CD4-positive, alpha-beta memory T cell (primary cell): Measurements from ENCODE around the gene LEP. TPM values are rescaled to one million over a fixed set of nuclear protein-coding genes. Genes with fewer than 3 reads are reported as not detected.
A peak's percentile ranks its signal among the peaks of the same experiment; 100 is the strongest.

Experiments used
- CTCF ChIA-PET: fragments of 350-600 bp; sonication (Branson Sonifier 250); formaldehyde crosslinking; loops from one replicate; lab custom pipeline; 2021; ENCODE audit warnings: inconsistent platforms; ENCODE audit not compliant: partially characterized antibody; lab: Charles Lee
- POLR2A ChIA-PET: fragments of 350-600 bp; sonication (Branson Sonifier 250); formaldehyde crosslinking; loops from one replicate; lab custom pipeline; 2021; ENCODE audit not compliant: partially characterized antibody; lab: Charles Lee
- DNase-seq, 5 donors: peaks; one replicate each; pipeline versions ENCODE4 v3.0.0 to v3.0.0-alpha.2; 2020 to 2022; ENCODE audit warnings: mixed read lengths in 1 of 5
- H3K27ac ChIP-seq: one replicate; pipeline ENCODE4 v1.7.0; 2013; ENCODE audit warnings: low read depth, low read length
- H3K27me3 ChIP-seq: 2 replicates; pipeline ENCODE4 v1.7.0; 2013; ENCODE audit warnings: mild to moderate bottlenecking, low read length, moderate library complexity; ENCODE audit not compliant: insufficient read depth
- H3K36me3 ChIP-seq: 2 replicates; pipeline ENCODE4 v1.7.0; 2013; ENCODE audit warnings: mild to moderate bottlenecking, low read length, moderate library complexity; ENCODE audit not compliant: insufficient read depth
- H3K4me1 ChIP-seq: 2 replicates; pipeline ENCODE4 v1.7.0; 2013; ENCODE audit warnings: mild to moderate bottlenecking, low read length, moderate library complexity; ENCODE audit not compliant: insufficient read depth
- H3K4me3 ChIP-seq, 2 donors: one replicate each; pipeline ENCODE4 v1.7.0; 2013; ENCODE audit warnings: low read length in 2 of 2, mild to moderate bottlenecking in 1 of 2
- H3K9me3 ChIP-seq, 2 donors: one replicate each; pipeline ENCODE4 v1.7.0; 2013; ENCODE audit warnings: low read length in 2 of 2, control low read depth in 1 of 2; ENCODE audit not compliant: control insufficient read depth in 1 of 2
- H3K27ac Mint-ChIP-seq, 7 donors: one replicate each; pipeline ENCODE4 v1.8.0; 2020 to 2021; ENCODE audit warnings: mixed read lengths in 7 of 7, mild to moderate bottlenecking in 6 of 7, inconsistent platforms in 3 of 7, moderate library complexity in 3 of 7
- H3K27me3 Mint-ChIP-seq, 2 donors: one replicate each; pipeline ENCODE4 v1.8.0; 2020 to 2021; ENCODE audit warnings: mixed read lengths in 2 of 2
- H3K36me3 Mint-ChIP-seq, 2 donors: one replicate each; pipeline ENCODE4 v1.8.0; 2020 to 2021; ENCODE audit warnings: mixed read lengths in 2 of 2, inconsistent platforms in 1 of 2, mild to moderate bottlenecking in 1 of 2
- H3K4me1 Mint-ChIP-seq, 4 donors: one replicate each; pipeline ENCODE4 v1.8.0; 2020 to 2021; ENCODE audit warnings: mixed read lengths in 4 of 4, mild to moderate bottlenecking in 1 of 4
- H3K4me3 Mint-ChIP-seq, 8 donors: one replicate each; pipeline ENCODE4 v1.8.0; 2020 to 2021; ENCODE audit warnings: mixed read lengths in 8 of 8, mild to moderate bottlenecking in 7 of 8, moderate library complexity in 6 of 8, inconsistent platforms in 3 of 8
- H3K9me3 Mint-ChIP-seq, 8 donors: one replicate each; pipeline ENCODE4 v1.8.0; 2020 to 2021; ENCODE audit warnings: mixed read lengths in 8 of 8, mild to moderate bottlenecking in 5 of 8, inconsistent platforms in 3 of 8, moderate library complexity in 1 of 8
- intact Hi-C: fragments of 100-400 bp; cut with micrococcal nuclease; formaldehyde crosslinking; loops from one replicate; pipeline ENCODE4 v1.15.1; 2023
- polyA plus RNA-seq, 2 donors: library from polyadenylated mRNA; unstranded; fragments of 300-500 nt; fragmentation: Illumina TruSeq; gene quantifications; one replicate each; pipeline ENCODE4 v1.2.3, GENCODE V29; 2021
- total RNA-seq, 2 experiments: library from RNA; stranded (reverse); gene quantifications; one replicate each; pipeline ENCODE4 v1.2.3, GENCODE V29; 2021

Gene LEP
- total and polyA plus RNA-seq, 4 experiments from 2014 or later: not detected

DNA sequence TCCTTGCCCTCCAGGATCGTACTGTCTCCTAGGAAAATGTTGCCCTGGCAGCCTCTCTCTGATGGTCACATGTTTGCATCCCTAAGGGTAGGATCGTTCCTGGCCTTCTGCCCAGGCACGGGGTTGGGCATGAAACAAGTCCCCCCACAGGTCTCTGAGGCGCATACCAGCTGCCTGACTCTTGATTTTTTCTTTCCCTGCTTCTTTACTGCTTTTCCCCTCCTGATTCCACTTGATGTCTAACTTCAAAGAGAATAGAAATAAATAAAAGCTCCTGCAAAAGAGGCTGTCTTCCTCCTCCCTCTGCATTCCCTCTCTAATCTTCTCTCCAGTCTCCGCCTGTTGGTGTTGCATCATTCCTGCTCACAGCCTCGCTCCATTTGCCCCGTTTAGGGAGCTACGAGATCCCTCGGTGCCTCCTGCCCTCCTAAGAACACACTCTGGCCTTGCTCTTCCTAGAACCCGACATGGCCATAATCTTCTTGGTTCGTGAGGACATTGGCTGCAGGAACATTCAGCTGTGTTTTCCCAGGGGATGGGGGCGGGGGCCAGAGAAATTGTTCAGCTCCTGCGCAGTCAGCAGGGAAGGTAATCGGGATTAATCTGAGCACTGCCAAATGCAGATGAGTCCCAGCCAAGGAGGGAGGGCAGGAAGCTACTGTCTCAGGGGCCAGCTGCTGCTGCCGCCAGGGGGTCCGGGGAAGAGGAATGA, 26.0 kb downstream of the LEP start:
- Histone ChIP-seq H3K4me3 (no peak overlapping the region), H3K4me1 (no peaks in the 10 kb centered on the region), H3K27me3 (peaks cover 4% of the 10 kb centered on the region), H3K9me3 (no peaks in the 10 kb centered on the region), H3K36me3 (no peaks in the 10 kb centered on the region), H3K27ac (no peak overlapping the region)
- intact Hi-C loops: no loop called here
- H3K27me3 Mint-ChIP-seq: peaks cover 26 to 34% of the 10 kb centered on the region in 2 donors
- H3K9me3 Mint-ChIP-seq: peaks cover 0 to 3% (median 0%) of the 10 kb centered on the region in 8 donors
- ChIA-PET CTCF (no interaction called here), POLR2A (no interaction called here)
- H3K27ac Mint-ChIP-seq: no peak overlapping the region
- H3K36me3 Mint-ChIP-seq: no peaks in the 10 kb centered on the region
- DNase-seq: no peak
- peaks cover 0 to 1% (median 0%) of the 10 kb centered on the region in 4 donors for H3K4me1 Mint-ChIP-seq
- no peak overlapping the region for H3K4me3 Mint-ChIP-seq

DNA sequence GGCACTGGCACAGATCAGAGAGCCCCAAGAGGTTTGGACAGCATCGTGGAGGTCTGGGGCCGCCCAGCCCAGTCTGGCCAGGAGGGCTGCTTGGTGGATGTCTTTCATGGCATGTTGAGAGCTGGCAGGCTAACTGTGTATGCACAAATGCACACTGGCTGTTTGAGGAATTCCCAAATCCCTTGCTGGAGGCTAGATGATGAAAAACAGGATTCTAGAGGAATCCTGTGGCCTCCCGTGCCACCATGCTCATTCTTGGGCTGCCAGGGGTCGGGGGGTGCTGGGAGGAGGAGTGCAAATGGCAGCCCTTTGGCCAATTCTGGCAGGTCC, 26.5 kb downstream of the LEP start:
- Mint-ChIP-seq H3K9me3 (peaks cover 0 to 3% (median 0%) of the 10 kb centered on the region in 8 donors), H3K4me3 (no peak overlapping the region), H3K27ac (no peak overlapping the region), H3K4me1 (peaks cover 0 to 1% (median 0%) of the 10 kb centered on the region in 4 donors), H3K27me3 (peaks cover 28 to 37% of the 10 kb centered on the region in 2 donors), H3K36me3 (no peaks in the 10 kb centered on the region)
- intact Hi-C loops: no loop called here
- H3K9me3 ChIP-seq: no peaks in the 10 kb centered on the region
- peaks cover 4% of the 10 kb centered on the region for H3K27me3 ChIP-seq
- H3K4me3 ChIP-seq: no peak overlapping the region
- ChIA-PET POLR2A (no interaction called here), CTCF (no interaction called here)
- H3K27ac ChIP-seq: no peak overlapping the region
- no peaks in the 10 kb centered on the region for H3K36me3 ChIP-seq
- DNase-seq: no peak
- H3K4me1 ChIP-seq: no peaks in the 10 kb centered on the region

DNA sequence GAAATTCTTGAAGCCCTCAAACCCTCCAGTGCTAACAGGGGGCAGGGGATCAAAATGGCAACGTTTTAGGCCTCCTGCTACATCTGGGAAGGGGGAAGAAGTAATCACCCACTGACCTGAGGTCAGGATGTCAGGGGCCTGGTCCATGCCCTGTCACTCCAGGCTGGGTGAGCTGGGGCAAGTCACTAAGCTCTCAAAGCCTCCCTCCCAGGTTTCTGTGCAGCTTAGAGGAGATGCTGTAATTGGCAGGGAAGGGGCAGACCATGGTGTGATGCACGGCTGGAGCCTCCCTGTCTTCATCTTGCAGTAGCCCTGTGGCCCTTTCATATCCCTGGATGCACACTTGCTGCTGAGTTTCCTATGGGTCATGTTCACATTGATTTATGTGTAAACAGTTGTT, 27.2 kb downstream of the LEP start:
- Mint-ChIP-seq H3K4me3 (no peak overlapping the region), H3K36me3 (no peaks in the 10 kb centered on the region), H3K4me1 (peaks cover 0 to 1% (median 0%) of the 10 kb centered on the region in 4 donors), H3K27me3 (peaks cover 31 to 35% of the 10 kb centered on the region in 2 donors), H3K27ac (no peak overlapping the region), H3K9me3 (peaks cover 0 to 3% (median 0%) of the 10 kb centered on the region in 8 donors)
- intact Hi-C loops: no loop called here
- Histone ChIP-seq H3K4me1 (no peaks in the 10 kb centered on the region), H3K9me3 (no peaks in the 10 kb centered on the region), H3K27ac (no peak overlapping the region), H3K27me3 (peaks cover 4% of the 10 kb centered on the region), H3K36me3 (no peaks in the 10 kb centered on the region), H3K4me3 (no peak overlapping the region)
- ChIA-PET CTCF (no interaction called here), POLR2A (no interaction called here)
- DNase-seq: no peak

DNA sequence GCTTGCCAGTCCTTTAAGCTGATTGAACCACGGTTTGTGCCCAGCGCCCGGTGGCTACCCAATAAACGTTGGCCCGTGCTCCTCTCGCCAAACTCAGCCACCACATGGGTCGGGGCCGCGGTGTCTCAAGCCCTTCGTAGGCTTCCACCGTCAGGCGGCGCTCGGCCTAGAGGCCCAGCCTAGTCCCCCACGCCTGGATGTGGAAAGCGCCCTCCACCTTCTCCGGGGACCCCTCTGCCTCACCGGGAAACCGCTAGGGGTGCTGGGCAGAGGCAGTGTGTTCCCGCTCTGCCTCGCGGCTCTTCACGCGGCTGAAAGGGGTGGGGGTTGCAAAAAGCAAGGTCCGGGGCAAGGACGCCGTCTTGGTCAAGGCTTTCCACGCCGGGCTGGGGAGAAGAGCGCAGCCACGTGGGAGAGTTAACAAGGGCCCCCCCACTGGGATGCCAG, 29.8 kb downstream of the LEP start:
- intact Hi-C loops: no loop called here
- ChIA-PET POLR2A (no interaction called here), CTCF (no interaction called here)
- Mint-ChIP-seq H3K9me3 (peaks cover 0 to 3% (median 0%) of the 10 kb centered on the region in 8 donors), H3K4me3 (no peak overlapping the region), H3K27ac (no peak overlapping the region), H3K4me1 (peaks cover 0 to 1% (median 0%) of the 10 kb centered on the region in 4 donors), H3K36me3 (no peaks in the 10 kb centered on the region), H3K27me3 (peaks cover 30 to 31% of the 10 kb centered on the region in 2 donors)
- no peak for DNase-seq
- H3K4me3 ChIP-seq: no peak overlapping the region
- H3K27ac ChIP-seq: no peak overlapping the region
- no peaks in the 10 kb centered on the region for H3K9me3 ChIP-seq
- H3K36me3 ChIP-seq: no peaks in the 10 kb centered on the region
- H3K27me3 ChIP-seq: peaks cover 4% of the 10 kb centered on the region
- H3K4me1 ChIP-seq: no peaks in the 10 kb centered on the region

DNA sequence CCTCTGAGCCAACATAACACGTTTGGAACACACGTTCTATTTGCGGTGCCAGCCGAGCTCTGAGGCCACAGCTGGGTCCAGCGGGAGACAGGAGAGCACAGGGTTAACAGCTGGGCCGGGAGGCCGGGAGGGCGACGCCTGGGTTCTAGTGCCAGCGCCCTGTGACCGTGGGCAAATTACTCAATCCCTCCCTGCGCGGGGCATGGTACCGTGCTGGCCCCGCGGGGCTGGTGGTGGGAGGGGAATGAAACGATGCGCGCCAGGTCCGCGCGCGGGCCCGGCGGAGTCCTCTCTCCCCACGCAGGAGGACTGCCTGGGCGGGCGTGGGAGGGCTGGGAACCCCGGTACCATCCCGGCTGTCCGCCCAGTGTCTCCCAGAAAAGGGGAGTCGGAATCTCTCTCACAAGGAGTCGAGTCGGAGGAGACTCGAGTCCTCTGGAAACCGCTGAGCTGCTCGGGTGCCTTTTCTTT, 30.4 kb downstream of the LEP start:
- no peaks in the 10 kb centered on the region for H3K9me3 ChIP-seq
- ChIA-PET CTCF (no interaction called here), POLR2A (no interaction called here)
- no peak overlapping the region for H3K4me3 ChIP-seq
- no peak for DNase-seq
- Mint-ChIP-seq H3K36me3 (no peaks in the 10 kb centered on the region), H3K9me3 (peaks cover 0 to 3% (median 0%) of the 10 kb centered on the region in 8 donors), H3K27me3 (peaks cover 28 to 32% of the 10 kb centered on the region in 2 donors), H3K27ac (no peak overlapping the region), H3K4me3 (peak overlapping the region in 1 of 8 donors; percentile 67), H3K4me1 (peaks cover 0 to 1% (median 0%) of the 10 kb centered on the region in 4 donors)
- intact Hi-C loops: no loop called here
- peaks cover 4% of the 10 kb centered on the region for H3K27me3 ChIP-seq
- H3K4me1 ChIP-seq: no peaks in the 10 kb centered on the region
- no peak overlapping the region for H3K27ac ChIP-seq
- H3K36me3 ChIP-seq: no peaks in the 10 kb centered on the region

DNA sequence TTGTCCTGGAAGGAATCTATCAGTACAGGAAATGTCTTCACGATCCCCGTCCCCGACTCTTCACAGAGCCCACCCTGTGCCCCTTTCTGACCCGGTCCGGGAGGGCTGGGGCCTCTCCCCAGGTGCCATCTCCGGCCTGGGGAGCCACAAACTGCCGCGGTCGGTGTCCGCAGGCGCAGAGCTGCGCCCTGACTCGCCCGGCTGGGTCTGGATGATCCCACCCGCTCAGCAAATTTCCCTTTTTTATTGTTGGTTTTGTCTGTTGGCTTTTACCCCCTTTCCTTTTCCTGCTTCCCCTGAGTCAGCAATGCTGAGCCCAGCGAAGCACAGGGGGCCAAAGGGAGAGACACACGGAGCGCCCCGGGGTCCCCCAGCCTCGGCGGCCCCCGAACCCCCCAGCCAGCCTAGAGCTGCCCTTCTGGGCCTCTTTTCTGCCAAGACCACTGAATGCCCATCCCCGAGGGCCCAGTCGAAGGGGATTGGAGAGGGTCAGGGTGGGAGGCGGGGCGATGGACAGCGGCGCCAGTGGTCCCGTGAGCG, 30.9 kb downstream of the LEP start:
- no peak for DNase-seq
- Histone ChIP-seq H3K4me3 (no peak overlapping the region), H3K9me3 (no peaks in the 10 kb centered on the region), H3K36me3 (no peaks in the 10 kb centered on the region), H3K27me3 (peaks cover 4% of the 10 kb centered on the region), H3K4me1 (no peaks in the 10 kb centered on the region), H3K27ac (no peak overlapping the region)
- Mint-ChIP-seq H3K4me1 (peaks cover 0 to 1% (median 0%) of the 10 kb centered on the region in 4 donors), H3K27ac (no peak overlapping the region), H3K4me3 (no peak overlapping the region), H3K36me3 (no peaks in the 10 kb centered on the region), H3K27me3 (peaks cover 27 to 29% of the 10 kb centered on the region in 2 donors), H3K9me3 (peaks cover 0 to 3% (median 0%) of the 10 kb centered on the region in 8 donors)
- intact Hi-C loops: no loop called here
- POLR2A ChIA-PET: no interaction called here
- CTCF ChIA-PET: no interaction called here

DNA sequence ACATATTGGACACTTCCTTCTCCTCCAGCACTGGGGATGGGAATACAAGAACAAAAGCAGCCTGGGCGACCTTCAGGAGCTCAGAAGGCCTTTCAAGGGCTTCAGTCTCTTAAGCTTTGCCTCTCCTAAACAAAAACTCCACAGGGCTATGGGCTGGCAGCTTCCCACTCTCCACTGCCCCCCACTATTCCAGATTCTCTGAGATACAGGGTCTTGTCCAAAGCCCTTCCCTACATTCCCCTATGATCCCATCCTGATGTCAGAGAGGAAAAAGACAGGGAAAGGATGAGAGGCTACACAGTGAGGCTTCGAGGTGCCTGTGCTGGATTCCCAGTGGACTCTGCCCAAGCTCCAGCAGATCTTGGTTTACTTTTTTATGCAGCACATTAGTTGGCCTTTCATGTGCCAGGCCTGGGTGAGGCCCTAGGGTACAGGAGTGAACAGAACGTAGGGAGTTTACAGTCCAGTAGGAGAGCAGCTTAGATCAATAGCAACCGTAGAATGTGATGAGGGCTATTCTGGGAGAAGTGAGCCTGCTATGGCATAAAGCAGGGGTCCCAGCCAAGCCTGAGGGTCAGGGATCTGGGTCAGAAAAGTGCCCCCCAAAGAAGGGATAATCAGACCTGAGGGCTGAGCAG, 33.3 kb downstream of the LEP start:
- DNase-seq: no peak
- Mint-ChIP-seq H3K27me3 (peaks cover 10 to 16% of the 10 kb centered on the region in 2 donors), H3K4me3 (no peak overlapping the region), H3K9me3 (peaks cover 0 to 9% (median 6%) of the 10 kb centered on the region in 8 donors), H3K36me3 (peaks cover 0 to 4% of the 10 kb centered on the region in 2 donors), H3K4me1 (peaks cover 0 to 1% (median 0%) of the 10 kb centered on the region in 4 donors), H3K27ac (no peak overlapping the region)
- intact Hi-C loops: no loop called here
- CTCF ChIA-PET: no interaction called here
- Histone ChIP-seq H3K4me3 (no peak overlapping the region), H3K9me3 (no peaks in the 10 kb centered on the region), H3K27me3 (no peaks in the 10 kb centered on the region), H3K4me1 (no peaks in the 10 kb centered on the region), H3K27ac (no peak overlapping the region), H3K36me3 (no peaks in the 10 kb centered on the region)
- POLR2A ChIA-PET: no interaction called here
